Measurements from ENCODE around the gene MRPL33.

- TF ChIP-seq POLR2AphosphoS5 (IDR thresholded peaks at IDR 0.05) (no peak), EP300 (IDR thresholded peaks at IDR 0.05) (no peak), POLR2A (IDR thresholded peaks at IDR 0.05) (no peak), CTCF (IDR thresholded peaks at IDR 0.05) (no peak)
Observed at GRCh38 chr2:27773959-27774358, 2.4 kb downstream of the MRPL33 start.
